HG02870 (cell line): ENCODE results near the gene NEK4.

Source experiments
- ATAC-seq: cut with Tn5 transposase; IDR thresholded peaks from one replicate; pipeline ENCODE4 v1.9.1; 2021; ENCODE audit warnings: mild to moderate bottlenecking, moderate library complexity; ENCODE audit not compliant: unreplicated experiment

NEK4 gene

DNA sequence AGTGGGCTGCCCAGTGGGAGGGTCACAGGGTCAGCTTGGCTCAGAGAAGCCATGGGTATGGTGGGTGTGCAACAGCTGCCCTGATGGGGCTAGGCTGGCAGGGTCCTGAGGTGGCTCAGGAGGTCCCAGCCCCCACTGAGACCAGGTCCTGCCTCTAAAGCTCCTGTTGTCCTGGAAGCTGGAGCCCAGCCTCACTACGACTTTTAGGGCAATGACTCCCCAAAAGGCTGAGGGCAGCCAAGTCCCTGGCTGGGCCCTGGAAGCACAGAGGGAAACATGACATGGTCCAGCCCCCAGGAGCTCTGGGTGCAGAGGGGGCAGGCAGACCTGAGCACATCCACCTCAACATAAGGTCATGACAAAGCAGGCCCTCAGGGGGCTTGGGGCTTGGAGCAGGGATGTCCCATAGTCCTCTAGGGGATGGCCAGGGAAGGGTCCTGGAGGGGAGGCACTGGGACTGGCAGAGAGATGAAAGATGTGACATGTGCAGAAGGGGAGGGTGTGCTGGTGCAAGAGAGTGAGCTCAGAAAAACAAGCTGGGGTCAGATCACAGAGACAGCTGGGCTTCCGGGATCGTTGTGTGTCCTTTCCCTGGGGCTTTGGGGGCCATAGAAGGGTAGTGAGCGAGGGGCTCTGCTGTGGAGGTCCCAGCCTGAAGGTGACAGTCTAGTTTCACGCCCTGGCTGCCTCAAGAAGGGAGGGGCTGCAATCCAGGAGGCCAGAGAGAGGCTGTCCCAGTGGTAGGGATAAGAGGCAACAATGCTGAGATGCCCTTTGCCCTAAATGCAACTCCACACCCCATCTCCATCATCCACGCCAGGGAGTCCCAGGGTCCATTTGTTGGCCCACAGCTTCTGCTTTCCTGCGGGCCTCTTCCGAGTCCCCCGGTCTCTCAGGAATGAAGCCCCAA is 23.2 kb upstream of the NEK4 start:
- ATAC-seq = no peak

GRCh38 chr3:52792961-52793695 is 22.4 kb upstream of the NEK4 start:
- ATAC-seq = no peak

DNA sequence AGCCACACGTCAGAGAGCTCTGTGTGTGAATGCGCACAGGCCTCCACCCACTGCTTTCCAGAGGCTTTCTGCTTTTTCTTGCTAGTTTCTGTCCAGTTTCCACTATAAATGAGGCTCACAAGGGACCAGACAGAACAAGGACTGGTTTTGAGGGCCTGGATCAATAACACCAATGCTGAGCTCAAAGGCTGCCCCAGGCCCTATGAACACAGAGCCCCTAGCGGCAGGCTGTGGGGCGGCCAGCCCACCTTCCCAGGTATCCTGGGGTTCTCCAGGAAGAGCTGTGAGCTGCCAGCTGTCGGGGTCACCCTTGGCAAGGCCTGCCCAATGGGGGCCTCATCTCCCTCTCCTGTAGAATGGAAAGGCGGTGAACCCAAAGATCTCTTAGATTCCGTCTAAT is 21.7 kb upstream of the NEK4 start:
- ATAC-seq = no peak

DNA sequence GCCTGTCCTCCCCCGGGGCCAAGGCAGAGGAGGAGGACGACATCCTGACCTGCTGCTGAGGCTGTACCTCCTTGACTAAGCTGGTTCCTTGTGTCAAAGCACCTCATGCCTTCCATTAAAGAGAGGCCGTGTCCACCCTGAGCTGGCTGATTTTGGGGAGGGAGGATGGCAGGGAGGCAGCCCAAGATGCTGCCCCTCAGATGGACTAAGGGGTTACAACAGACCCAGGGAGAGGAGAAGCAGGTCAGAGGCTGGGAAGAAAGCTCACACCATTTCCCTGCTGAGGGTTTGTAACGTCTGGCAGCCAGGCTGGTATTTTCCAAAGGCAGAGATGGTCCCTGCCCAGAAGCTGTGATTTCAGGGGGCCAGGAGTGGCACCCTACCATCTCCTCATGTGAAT is 21.2 kb upstream of the NEK4 start:
- ATAC-seq = no peak

DNA sequence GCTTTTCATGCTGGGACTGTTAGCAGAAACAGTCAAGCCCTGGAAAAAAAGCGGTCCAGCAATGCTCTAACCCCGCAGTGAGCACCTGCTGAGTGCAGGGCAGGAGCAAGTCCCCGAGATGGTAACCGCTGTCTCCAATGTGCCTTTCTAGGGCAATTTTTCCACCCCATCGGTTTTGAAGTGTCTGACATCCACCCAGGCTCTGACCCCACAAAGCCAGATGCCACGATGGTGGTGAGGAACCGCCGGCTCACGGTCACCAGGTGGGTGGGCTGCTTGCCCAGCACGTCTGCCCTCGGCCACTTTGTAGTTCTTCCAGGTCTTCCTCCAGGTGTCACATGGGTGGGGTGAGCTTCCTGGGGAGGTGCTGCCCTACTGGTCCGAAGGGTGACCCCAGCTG is 20.6 kb upstream of the NEK4 start:
- ATAC-seq = no peak

DNA sequence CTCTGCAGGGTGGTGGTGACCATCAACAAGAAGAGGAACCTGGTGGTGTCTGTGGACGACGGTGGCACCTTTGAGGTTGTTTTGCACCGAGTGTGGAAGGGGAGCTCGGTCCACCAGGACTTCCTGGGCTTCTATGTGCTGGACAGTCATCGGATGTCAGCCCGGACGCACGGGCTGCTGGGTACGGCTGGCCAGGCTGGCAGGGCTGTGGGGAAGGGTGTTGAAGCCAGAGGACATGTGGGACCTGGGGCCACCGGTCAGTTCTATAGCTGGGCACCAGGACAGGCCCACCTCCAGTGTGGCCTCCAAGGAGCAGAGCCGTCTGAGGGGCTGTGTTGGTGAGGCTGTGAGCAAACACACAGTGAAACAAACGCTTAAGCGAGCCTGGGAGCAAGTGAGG is 20.0 kb upstream of the NEK4 start:
- no peak for ATAC-seq

GRCh38 chr3:52790337-52790736 is 19.6 kb upstream of the NEK4 start:
- no peak for ATAC-seq

DNA sequence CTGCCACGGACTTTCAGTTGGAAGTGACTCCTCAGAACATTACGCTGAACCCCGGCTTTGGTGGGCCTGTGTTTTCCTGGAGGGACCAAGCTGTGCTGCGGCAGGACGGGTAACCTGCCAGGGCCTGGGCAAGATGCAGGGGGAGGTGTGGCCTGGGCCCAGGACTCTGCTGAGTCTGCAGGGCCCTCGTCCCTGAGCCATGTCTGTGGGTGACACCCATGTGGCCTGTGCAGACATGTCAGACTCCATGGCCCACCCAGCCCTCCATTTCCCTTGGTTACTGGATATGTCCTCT is 19.0 kb upstream of the NEK4 start:
- ATAC-seq = no peak

DNA sequence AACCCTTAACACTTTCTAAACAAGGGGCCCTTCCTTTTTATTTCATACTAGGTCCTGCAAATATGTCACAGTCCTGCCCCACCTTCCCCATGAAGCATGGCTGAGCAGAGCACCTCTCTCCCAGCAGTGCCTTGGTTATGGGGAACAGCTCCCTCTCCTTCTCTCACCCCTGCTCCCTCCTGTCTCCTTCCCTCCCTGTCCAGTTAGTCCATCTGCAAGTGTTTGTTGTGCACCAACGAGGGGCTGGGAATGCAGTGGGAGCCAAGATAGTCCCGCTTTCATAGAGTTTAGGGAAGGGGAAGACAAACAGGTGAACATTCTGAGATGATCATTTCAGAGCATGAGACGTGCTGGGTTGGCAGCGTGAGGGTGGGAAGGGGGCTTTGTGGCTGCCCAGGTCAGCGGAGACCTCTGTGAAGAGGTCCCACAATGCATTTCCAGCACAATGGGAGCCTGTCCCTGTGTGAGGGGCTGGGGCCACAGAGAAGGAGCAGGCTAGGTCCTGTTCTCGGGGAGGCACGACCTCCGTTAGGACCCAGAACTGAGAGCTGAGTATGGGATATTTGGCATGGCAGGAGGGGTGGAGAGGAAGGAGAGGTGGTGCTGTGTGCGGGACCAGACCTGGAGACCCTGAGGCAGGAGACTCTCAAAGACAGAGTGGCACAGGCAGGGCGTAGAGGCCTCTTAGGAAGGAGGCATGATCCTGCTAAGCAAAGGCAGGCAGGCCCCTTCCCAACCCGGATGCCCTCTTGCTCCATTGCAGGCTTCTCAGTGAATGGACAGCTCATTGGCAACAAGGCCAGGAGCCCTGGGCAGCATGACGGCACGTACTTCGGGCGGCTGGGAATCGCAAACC is 18.4 kb upstream of the NEK4 start:
- ATAC-seq = no peak

- ATAC-seq = no peak
Observed at GRCh38 chr3:52787672-52788625, 17.2 kb upstream of the NEK4 start.

DNA sequence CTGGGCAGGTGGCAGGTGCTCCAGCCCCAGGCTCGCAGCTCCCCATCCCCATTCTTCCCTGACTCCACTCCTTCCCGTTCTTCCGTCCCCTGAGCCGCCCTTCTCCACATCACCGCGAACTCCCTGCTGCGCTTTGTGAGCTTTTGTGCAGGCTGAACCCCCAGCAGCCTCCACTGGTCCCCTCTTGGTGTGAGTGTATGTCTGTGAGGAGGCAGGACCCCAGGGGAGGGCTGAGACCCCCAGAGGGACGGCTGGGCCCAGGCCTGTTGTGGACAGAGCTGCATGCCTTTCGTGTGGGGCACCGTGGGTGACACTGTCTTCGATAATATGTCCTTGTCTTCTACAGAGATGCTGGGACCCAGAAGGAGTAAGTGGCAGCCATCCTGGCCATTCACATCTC is 16.5 kb upstream of the NEK4 start:
- ATAC-seq = no peak

DNA sequence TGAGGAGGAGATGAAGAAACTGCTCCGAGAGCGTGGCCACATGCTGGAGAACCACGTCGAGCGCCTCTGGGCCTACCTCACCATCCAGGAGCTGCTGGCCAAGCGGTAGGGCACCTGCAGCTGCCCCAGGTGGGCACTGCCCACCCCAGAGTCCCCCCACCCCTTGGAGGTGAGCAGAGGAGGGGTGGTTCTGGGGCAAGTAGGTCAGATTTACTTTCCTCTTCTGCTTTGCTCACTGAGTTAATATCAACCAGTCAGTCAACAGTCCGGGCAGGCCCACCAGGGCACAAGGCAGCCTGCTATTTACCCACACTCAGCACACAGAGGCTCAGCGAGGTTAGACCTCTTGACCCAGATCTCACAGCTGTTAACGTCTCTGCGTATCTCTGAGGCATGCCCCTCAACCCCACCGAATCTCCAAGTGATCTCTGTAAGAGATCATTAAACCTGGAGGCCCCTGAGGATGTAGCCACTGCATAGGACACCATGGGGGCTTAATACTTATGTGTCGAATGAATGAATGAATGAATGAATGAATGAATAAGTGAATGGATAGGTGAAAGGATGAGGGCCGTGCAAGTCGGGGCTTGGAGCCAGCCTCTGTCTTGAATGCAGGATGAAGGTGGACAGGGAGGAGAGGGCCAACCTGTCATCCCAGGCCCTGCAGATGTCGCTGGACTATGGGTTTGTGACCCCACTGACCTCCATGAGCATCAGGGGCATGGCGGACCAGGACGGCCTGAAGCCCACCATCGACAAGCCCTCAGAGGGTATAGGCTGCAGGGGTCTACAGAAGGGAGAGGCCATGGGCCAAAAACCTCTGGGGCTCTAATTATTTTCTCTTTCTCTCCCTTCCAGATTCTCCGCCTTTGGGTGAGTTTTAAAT is 15.8 kb upstream of the NEK4 start:
- ATAC-seq = no peak

- no peak for ATAC-seq
Observed at GRCh38 chr3:52784931-52785590, 14.3 kb upstream of the NEK4 start.

DNA sequence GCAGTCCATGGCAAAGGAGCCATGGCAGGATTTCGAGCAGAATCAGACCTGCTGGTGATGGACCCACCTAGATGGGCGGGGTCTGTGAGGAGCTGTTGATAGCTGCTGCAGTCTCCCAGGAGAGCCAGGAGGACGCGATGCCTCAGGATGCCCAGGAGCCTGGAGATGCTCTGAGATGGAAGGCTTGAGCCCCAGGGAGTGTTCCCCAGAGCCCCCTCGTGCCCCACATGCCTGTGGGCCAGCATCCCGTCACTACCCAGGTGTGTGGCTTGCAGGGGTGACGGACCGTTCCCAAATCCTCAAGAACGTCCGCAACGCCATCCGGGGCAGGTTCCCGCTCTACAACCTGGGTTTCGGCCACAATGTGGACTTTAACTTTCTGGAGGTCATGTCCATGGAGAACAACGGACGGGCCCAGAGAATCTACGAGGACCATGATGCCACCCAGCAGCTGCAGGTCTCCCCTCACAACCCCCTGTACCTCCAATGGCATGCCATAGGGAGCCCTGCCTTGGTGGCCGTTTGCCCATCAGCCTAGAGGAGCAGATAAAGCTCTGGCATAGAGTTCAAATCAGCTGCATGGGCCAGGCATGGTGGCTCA is 13.4 kb upstream of the NEK4 start:
- no peak for ATAC-seq

GRCh38 chr3:52783211-52783555 is 12.4 kb upstream of the NEK4 start:
- no peak for ATAC-seq

- no peak for ATAC-seq
Observed at GRCh38 chr3:52782412-52783210, 11.9 kb upstream of the NEK4 start.

- ATAC-seq = no peak
Observed at GRCh38 chr3:52781741-52782140, 11.0 kb upstream of the NEK4 start.
